ENCODE results near the gene MCIDAS.

The MCIDAS gene

GRCh38 chr5:55172051-55172899 is 54.8 kb downstream of the MCIDAS start:
- Histone ChIP-seq H3F3A (ENCODE audit: insufficient read depth) (peaks cover 6% of the 10 kb centered on the region; the same call in 1 of the 2 replicates), H2AFZ (ENCODE audit: low read depth, low read length, severe bottlenecking) (peak overlapping the region; percentile 75), H3K4me3 (ENCODE audit: insufficient read depth, low read length, poor library complexity, severe bottlenecking) (peak overlapping the region; percentile 56), H3K4me2 (ENCODE audit: low read depth, low read length, poor library complexity, severe bottlenecking) (peak overlapping the region; percentile 68), H3K36me3 (ENCODE audit: low read length) (no peaks in the 10 kb centered on the region), H3K9me3 (ENCODE audit: insufficient read depth, low read length) (no peaks in the 10 kb centered on the region), H3K27ac (ENCODE audit: low read depth, low read length) (no peak overlapping the region), H4K20me1 (ENCODE audit: low read depth, low read length) (no peaks in the 10 kb centered on the region), H3K9ac (ENCODE audit: low read length) (peak overlapping the region; percentile 42), H3K27me3 (ENCODE audit: low read length) (no peaks in the 10 kb centered on the region), H3K9me2 (replicated peaks; ENCODE audit: insufficient read depth, low read length) (no peaks in the 10 kb centered on the region), H3K79me2 (ENCODE audit: insufficient read depth, low read length) (no peaks in the 10 kb centered on the region)
- TF ChIP-seq CTCF (IDR thresholded peaks at IDR 0.05; ENCODE audit: insufficient read depth, low read length, poor library complexity, severe bottlenecking) (peak; percentile 82), EZH2phosphoT487 (conservative IDR thresholded peaks at IDR 0.05; ENCODE audit: low read length) (no peak)

GRCh38 chr5:55171471-55171870 is 55.6 kb downstream of the MCIDAS start:
- Histone ChIP-seq H3K36me3 (ENCODE audit: low read length) (no peaks in the 10 kb centered on the region), H3K9me2 (replicated peaks; ENCODE audit: insufficient read depth, low read length) (no peaks in the 10 kb centered on the region), H2AFZ (ENCODE audit: low read depth, low read length, severe bottlenecking) (no peak overlapping the region), H3K9me3 (ENCODE audit: insufficient read depth, low read length) (no peaks in the 10 kb centered on the region), H4K20me1 (ENCODE audit: low read depth, low read length) (no peaks in the 10 kb centered on the region), H3K79me2 (ENCODE audit: insufficient read depth, low read length) (no peaks in the 10 kb centered on the region), H3K4me2 (ENCODE audit: low read depth, low read length, poor library complexity, severe bottlenecking) (no peak overlapping the region), H3K27ac (ENCODE audit: low read depth, low read length) (no peak overlapping the region), H3K27me3 (ENCODE audit: low read length) (no peaks in the 10 kb centered on the region), H3F3A (ENCODE audit: insufficient read depth) (peaks cover 6% of the 10 kb centered on the region; the same call in 1 of the 2 replicates), H3K4me3 (ENCODE audit: insufficient read depth, low read length, poor library complexity, severe bottlenecking) (no peak overlapping the region), H3K9ac (ENCODE audit: low read length) (no peak overlapping the region)
- TF ChIP-seq CTCF (IDR thresholded peaks at IDR 0.05; ENCODE audit: insufficient read depth, low read length, poor library complexity, severe bottlenecking) = no peak
- no peak for TF ChIP-seq EZH2phosphoT487 (conservative IDR thresholded peaks at IDR 0.05; ENCODE audit: low read length)

Measured in SU-DHL-6 (cell line).